NT2/D1 (cell line): ENCODE measurements around the gene SLC8A1.

Source experiments
- DNase-seq: peaks from one replicate; pipeline ENCODE4 v3.0.0-alpha.2; 2011; ENCODE audit warnings: low read depth, low spot score
- H3K27me3 ChIP-seq: 2 replicates; pipeline ENCODE4 v1.6.0; 2011; ENCODE audit warnings: mild to moderate bottlenecking; ENCODE audit not compliant: insufficient read length, insufficient read depth
- H3K36me3 ChIP-seq: 2 replicates; pipeline ENCODE4 v1.6.1; 2011; ENCODE audit warnings: mild to moderate bottlenecking, low read length, mixed read lengths; ENCODE audit not compliant: insufficient read depth, insufficient read length
- H3K4me1 ChIP-seq: 2 replicates; pipeline ENCODE4 v1.5.1; 2011; ENCODE audit not compliant: insufficient read depth, insufficient read length
- H3K4me3 ChIP-seq: 2 replicates; pipeline ENCODE4 v1.5.1; 2011; ENCODE audit warnings: low read depth; ENCODE audit not compliant: insufficient read length
- H3K9ac ChIP-seq: 2 replicates; pipeline ENCODE4 v1.6.0; 2011; ENCODE audit warnings: low read depth; ENCODE audit not compliant: insufficient read length
- H3K9me3 ChIP-seq: 2 replicates; pipeline ENCODE4 v1.5.1; 2011; ENCODE audit warnings: mild to moderate bottlenecking, low read length; ENCODE audit not compliant: insufficient read depth
- SUZ12 ChIP-seq: IDR thresholded peaks from 2 replicates; pipeline ENCODE4 v1.6.1; 2011; ENCODE audit not compliant: insufficient read length, insufficient read depth; ENCODE audit errors: extremely low read depth
- YY1 ChIP-seq: IDR thresholded peaks from 2 replicates; pipeline ENCODE4 v1.6.1; 2011; ENCODE audit not compliant: insufficient read length, insufficient read depth
- ZNF274 ChIP-seq: IDR thresholded peaks from 2 replicates; pipeline ENCODE4 v1.6.1; 2011; ENCODE audit warnings: mild to moderate bottlenecking, low read depth, low read length

SLC8A1 gene

GRCh38 chr2:40130251-40130994 is 321.5 kb downstream of the SLC8A1 start:
- no peak overlapping the region for H3K9ac ChIP-seq
- no peaks in the 10 kb centered on the region for H3K27me3 ChIP-seq
- no peak overlapping the region for H3K4me3 ChIP-seq
- no peaks in the 10 kb centered on the region for H3K36me3 ChIP-seq
- no peaks in the 10 kb centered on the region for H3K9me3 ChIP-seq
- no peak for DNase-seq
- TF ChIP-seq SUZ12 (no peak), ZNF274 (no peak), YY1 (no peak)
- no peaks in the 10 kb centered on the region for H3K4me1 ChIP-seq

- DNase-seq: no peak
- no peaks in the 10 kb centered on the region for H3K27me3 ChIP-seq
- no peak overlapping the region for H3K9ac ChIP-seq
- H3K4me1 ChIP-seq: no peaks in the 10 kb centered on the region
- H3K9me3 ChIP-seq: no peaks in the 10 kb centered on the region
- no peak for TF ChIP-seq SUZ12
- TF ChIP-seq ZNF274: no peak
- TF ChIP-seq YY1: no peak
- H3K4me3 ChIP-seq: no peak overlapping the region
- H3K36me3 ChIP-seq: no peaks in the 10 kb centered on the region
These were observed 322.2 kb downstream of the SLC8A1 start for GRCh38 chr2:40129725-40130124.

GRCh38 chr2:40128796-40129195 is 323.1 kb downstream of the SLC8A1 start:
- no peak for DNase-seq
- Histone ChIP-seq H3K36me3 (no peaks in the 10 kb centered on the region), H3K9ac (no peak overlapping the region), H3K4me1 (no peaks in the 10 kb centered on the region), H3K27me3 (no peaks in the 10 kb centered on the region), H3K9me3 (no peaks in the 10 kb centered on the region), H3K4me3 (no peak overlapping the region)
- TF ChIP-seq SUZ12 (no peak), ZNF274 (no peak), YY1 (no peak)

GRCh38 chr2:40127890-40128557 is 323.9 kb downstream of the SLC8A1 start:
- no peak for DNase-seq
- TF ChIP-seq SUZ12 (no peak), YY1 (no peak), ZNF274 (no peak)
- no peak overlapping the region for H3K9ac ChIP-seq
- H3K27me3 ChIP-seq: no peaks in the 10 kb centered on the region
- H3K36me3 ChIP-seq: no peaks in the 10 kb centered on the region
- H3K4me3 ChIP-seq: no peak overlapping the region
- H3K4me1 ChIP-seq: no peaks in the 10 kb centered on the region
- H3K9me3 ChIP-seq: no peaks in the 10 kb centered on the region

- no peaks in the 10 kb centered on the region for H3K9me3 ChIP-seq
- no peaks in the 10 kb centered on the region for H3K27me3 ChIP-seq
- H3K4me1 ChIP-seq: no peaks in the 10 kb centered on the region
- TF ChIP-seq YY1 (no peak), ZNF274 (no peak), SUZ12 (no peak)
- H3K9ac ChIP-seq: no peak overlapping the region
- H3K36me3 ChIP-seq: no peaks in the 10 kb centered on the region
- no peak overlapping the region for H3K4me3 ChIP-seq
- no peak for DNase-seq
These were observed 324.7 kb downstream of the SLC8A1 start for GRCh38 chr2:40127146-40127545.

GRCh38 chr2:40126006-40126405 is 325.9 kb downstream of the SLC8A1 start:
- Histone ChIP-seq H3K27me3 (no peaks in the 10 kb centered on the region), H3K9ac (no peak overlapping the region), H3K36me3 (no peaks in the 10 kb centered on the region), H3K4me3 (no peak overlapping the region), H3K9me3 (no peaks in the 10 kb centered on the region), H3K4me1 (no peaks in the 10 kb centered on the region)
- no peak for DNase-seq
- TF ChIP-seq ZNF274 (no peak), YY1 (no peak), SUZ12 (no peak)

GRCh38 chr2:40123746-40124145 is 328.1 kb downstream of the SLC8A1 start:
- H3K9ac ChIP-seq: no peak overlapping the region
- H3K4me1 ChIP-seq: no peaks in the 10 kb centered on the region
- H3K9me3 ChIP-seq: no peaks in the 10 kb centered on the region
- H3K4me3 ChIP-seq: no peak overlapping the region
- no peaks in the 10 kb centered on the region for H3K36me3 ChIP-seq
- DNase-seq: no peak
- no peak for TF ChIP-seq SUZ12
- no peak for TF ChIP-seq YY1
- TF ChIP-seq ZNF274: no peak
- H3K27me3 ChIP-seq: no peaks in the 10 kb centered on the region
